Osteoblast (primary cell): ENCODE results near the gene PIK3C3. TPM values are rescaled to one million over a fixed set of nuclear protein-coding genes. Genes with fewer than 3 reads are reported as not detected.

Source experiments
- DNase-seq: peaks from one replicate; pipeline ENCODE4 v3.0.0; 2011; ENCODE audit warnings: low spot score, mixed read lengths; ENCODE audit not compliant: insufficient read length; ENCODE audit errors: missing footprints
- H2AFZ ChIP-seq: 2 replicates; pipeline ENCODE4 v1.6.0; 2011; ENCODE audit warnings: mild to moderate bottlenecking, low read length
- H3K27ac ChIP-seq: 2 replicates; pipeline ENCODE4 v1.5.1; 2011; ENCODE audit warnings: mild to moderate bottlenecking, low read depth, low read length, moderate library complexity
- H3K27me3 ChIP-seq: 2 replicates; pipeline ENCODE4 v1.6.0; 2012; ENCODE audit warnings: mild to moderate bottlenecking, control low read depth, inconsistent platforms, low read length, moderate library complexity; ENCODE audit not compliant: insufficient read depth
- H3K36me3 ChIP-seq: 2 replicates; pipeline ENCODE4 v1.5.1; 2011; ENCODE audit warnings: mild to moderate bottlenecking, low read length, control low read depth, moderate library complexity; ENCODE audit not compliant: insufficient read depth
- H3K4me1 ChIP-seq: 2 replicates; pipeline ENCODE4 v1.5.1; 2011; ENCODE audit warnings: mild to moderate bottlenecking, low read length, control low read depth, moderate library complexity; ENCODE audit not compliant: insufficient read depth
- H3K4me2 ChIP-seq: 2 replicates; pipeline ENCODE4 v1.6.0; 2011; ENCODE audit warnings: mild to moderate bottlenecking, low read length; ENCODE audit not compliant: insufficient read depth
- H3K4me3 ChIP-seq: fragments of 200-600 bp; sonication (generic); 3 replicates; pipeline ENCODE4 v1.5.1; 2012; ENCODE audit warnings: mild to moderate bottlenecking, low read length, inconsistent platforms; ENCODE audit not compliant: insufficient read depth
- H3K79me2 ChIP-seq: 2 replicates; pipeline ENCODE4 v1.6.0; 2012; ENCODE audit warnings: mild to moderate bottlenecking, low read length, control low read depth, inconsistent platforms; ENCODE audit not compliant: insufficient read depth
- H3K9me3 ChIP-seq: 2 replicates; pipeline ENCODE4 v1.5.1; 2011; ENCODE audit warnings: low read depth, low read length, control low read depth
- H4K20me1 ChIP-seq: 2 replicates; pipeline ENCODE4 v1.6.0; 2012; ENCODE audit warnings: mild to moderate bottlenecking, low read length, control low read depth; ENCODE audit not compliant: insufficient read depth
- total RNA-seq: library from RNA; depleted of rRNA; stranded (reverse); fragments of >200 nt; gene quantifications from 2 replicates; pipeline ENCODE4 v1.2.3, GENCODE V29; 2012
- TF ChIP-seq, protein P1 (sequence below): IDR thresholded peaks from 2 replicates; pipeline ENCODE4 v1.5.1; 2011; ENCODE audit warnings: mild to moderate bottlenecking, low read depth, low read length, moderate library complexity; ENCODE audit errors: extremely low read depth

The PIK3C3 gene
- total RNA-seq: 48.6 and 59.4 TPM in 2 replicates

- no peaks in the 10 kb centered on the region for H3K9me3 ChIP-seq
- peaks cover 48% of the 10 kb centered on the region for H3K79me2 ChIP-seq
- peak; percentile 89 for DNase-seq
- H3K36me3 ChIP-seq: peaks cover 19% of the 10 kb centered on the region
- TF ChIP-seq, protein P1, sequence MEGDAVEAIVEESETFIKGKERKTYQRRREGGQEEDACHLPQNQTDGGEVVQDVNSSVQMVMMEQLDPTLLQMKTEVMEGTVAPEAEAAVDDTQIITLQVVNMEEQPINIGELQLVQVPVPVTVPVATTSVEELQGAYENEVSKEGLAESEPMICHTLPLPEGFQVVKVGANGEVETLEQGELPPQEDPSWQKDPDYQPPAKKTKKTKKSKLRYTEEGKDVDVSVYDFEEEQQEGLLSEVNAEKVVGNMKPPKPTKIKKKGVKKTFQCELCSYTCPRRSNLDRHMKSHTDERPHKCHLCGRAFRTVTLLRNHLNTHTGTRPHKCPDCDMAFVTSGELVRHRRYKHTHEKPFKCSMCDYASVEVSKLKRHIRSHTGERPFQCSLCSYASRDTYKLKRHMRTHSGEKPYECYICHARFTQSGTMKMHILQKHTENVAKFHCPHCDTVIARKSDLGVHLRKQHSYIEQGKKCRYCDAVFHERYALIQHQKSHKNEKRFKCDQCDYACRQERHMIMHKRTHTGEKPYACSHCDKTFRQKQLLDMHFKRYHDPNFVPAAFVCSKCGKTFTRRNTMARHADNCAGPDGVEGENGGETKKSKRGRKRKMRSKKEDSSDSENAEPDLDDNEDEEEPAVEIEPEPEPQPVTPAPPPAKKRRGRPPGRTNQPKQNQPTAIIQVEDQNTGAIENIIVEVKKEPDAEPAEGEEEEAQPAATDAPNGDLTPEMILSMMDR: no peak
- peaks cover 6% of the 10 kb centered on the region for H4K20me1 ChIP-seq
- H3K4me3 ChIP-seq: peak within 1 kb of the TSS; percentile 99
- H2AFZ ChIP-seq: peak within 1 kb of the TSS; percentile 99
- H3K4me2 ChIP-seq: peak within 1 kb of the TSS; percentile 99
- H3K27ac ChIP-seq: peak within 1 kb of the TSS; percentile 97
- H3K4me1 ChIP-seq: peaks cover 12% of the 10 kb centered on the region
- no peaks in the 10 kb centered on the region for H3K27me3 ChIP-seq
These were observed at the start of gene PIK3C3 for GRCh38 chr18:41954827-41955613. Gene PIK3C3, plus strand, starts transcription at chr18:41955234. Its CDS starts 58 bp downstream, at chr18:41955292.

DNA sequence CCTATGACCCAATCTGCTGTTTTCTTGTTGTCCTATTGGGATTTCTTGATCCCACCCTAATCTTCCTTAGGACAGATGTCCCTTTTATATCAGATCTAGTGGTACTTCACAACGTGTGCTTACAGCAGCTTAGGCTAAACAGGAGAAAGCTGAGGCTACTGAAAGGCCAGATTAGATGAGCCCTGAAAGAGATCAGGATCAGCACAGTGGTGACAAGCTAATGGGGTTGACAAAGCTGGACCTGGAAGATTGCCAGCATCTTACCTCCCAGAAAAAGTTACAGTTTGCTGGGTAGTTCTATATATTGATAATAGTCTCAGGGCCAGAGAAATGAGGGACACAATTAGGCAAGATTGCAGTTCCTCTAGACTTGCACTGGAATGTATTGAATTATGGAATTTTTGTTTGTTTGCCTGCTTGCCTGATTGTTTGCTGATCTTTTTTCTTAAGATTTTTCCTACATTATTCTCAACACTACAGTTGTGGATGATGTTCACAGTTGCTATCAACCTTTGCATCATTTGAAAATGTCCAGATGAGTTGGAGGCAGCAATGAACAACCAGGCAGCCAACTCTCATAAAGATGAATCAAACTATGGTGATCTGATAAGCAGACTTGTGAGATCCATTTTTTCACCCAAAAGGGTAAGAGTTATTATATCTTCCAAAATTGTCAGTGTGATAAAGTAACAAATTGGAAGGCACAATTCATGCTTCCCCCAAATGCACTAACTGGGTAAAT lies 49.1 kb upstream of the PIK3C3 start:
- DNase-seq: no peak

DNA sequence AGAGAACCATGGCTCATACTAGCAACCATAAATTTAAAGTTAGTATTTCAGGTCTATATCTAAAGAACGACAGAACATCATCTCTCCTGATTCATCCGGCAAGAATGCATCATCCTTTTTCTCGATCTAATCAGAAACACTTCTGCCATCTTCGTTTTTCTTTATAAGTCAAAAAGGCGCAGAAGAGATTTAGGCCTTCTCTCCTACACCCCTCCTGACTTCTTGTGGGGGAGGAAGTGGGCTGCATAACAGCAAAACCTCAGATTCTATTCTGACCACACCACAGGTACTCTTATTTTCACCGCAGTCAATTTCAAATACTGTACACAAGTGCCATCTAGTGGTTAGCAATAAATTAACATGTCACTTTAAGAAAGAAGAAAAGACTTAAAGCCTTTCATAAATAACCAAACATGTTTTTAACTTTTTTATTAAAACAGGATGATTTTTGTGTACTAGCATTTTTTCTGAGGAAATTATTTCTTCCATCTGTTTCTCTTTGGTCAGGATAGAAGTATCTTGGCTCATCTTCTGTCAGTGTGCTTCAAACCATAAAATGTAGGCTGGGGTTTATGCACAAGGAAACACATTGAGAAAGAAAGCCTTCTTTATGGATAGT lies 48.4 kb upstream of the PIK3C3 start:
- H3K4me1 ChIP-seq: peaks cover 6% of the 10 kb centered on the region
- H3K4me2 ChIP-seq: peak overlapping the region; percentile 78
- no peaks in the 10 kb centered on the region for H3K79me2 ChIP-seq
- TF ChIP-seq, protein P1: peak; percentile 67
- peak; percentile 67 for DNase-seq
- peak overlapping the region; percentile 58 for H2AFZ ChIP-seq
- H3K9me3 ChIP-seq: no peaks in the 10 kb centered on the region
- no peaks in the 10 kb centered on the region for H4K20me1 ChIP-seq
- H3K27ac ChIP-seq: no peak overlapping the region
- H3K27me3 ChIP-seq: no peaks in the 10 kb centered on the region
- H3K4me3 ChIP-seq: peak overlapping the region; percentile 59
- no peaks in the 10 kb centered on the region for H3K36me3 ChIP-seq

More for the DNA sequence above, 49.1 kb upstream of the PIK3C3 start:
- Histone ChIP-seq H3K4me1 (peaks cover 6% of the 10 kb centered on the region), H3K4me2 (peak overlapping the region; percentile 78), H3K27me3 (no peaks in the 10 kb centered on the region), H2AFZ (peak overlapping the region; percentile 58), H3K36me3 (no peaks in the 10 kb centered on the region), H3K79me2 (no peaks in the 10 kb centered on the region), H3K9me3 (no peaks in the 10 kb centered on the region), H3K4me3 (no peak overlapping the region), H3K27ac (no peak overlapping the region), H4K20me1 (no peaks in the 10 kb centered on the region)
- TF ChIP-seq, protein P1: no peak

DNA sequence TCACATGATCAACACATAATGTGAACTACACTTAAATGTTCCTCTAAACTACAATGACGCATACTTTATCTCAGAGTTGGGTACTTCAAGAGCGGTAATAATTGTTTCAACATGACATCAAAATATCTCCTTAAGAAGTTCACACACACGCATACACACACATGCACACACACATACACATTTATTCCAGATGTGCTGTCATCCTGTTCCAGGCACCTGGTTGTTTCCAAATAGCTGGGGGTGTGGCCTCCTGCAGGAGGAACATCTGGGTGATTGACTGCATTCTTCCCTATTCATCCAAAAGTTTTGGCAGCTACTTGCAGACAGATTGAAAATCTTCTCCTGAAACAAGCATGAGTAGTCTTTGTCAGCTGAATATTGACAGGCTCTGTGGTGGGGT lies 37.9 kb upstream of the PIK3C3 start:
- H3K4me1 ChIP-seq: no peaks in the 10 kb centered on the region
- TF ChIP-seq, protein P1: no peak

More for the DNA sequence above, 37.9 kb upstream of the PIK3C3 start:
- Histone ChIP-seq H3K79me2 (no peaks in the 10 kb centered on the region), H3K4me3 (no peak overlapping the region), H2AFZ (no peak overlapping the region), H3K27ac (no peak overlapping the region), H3K9me3 (no peaks in the 10 kb centered on the region), H3K4me2 (no peak overlapping the region), H3K27me3 (no peaks in the 10 kb centered on the region), H3K36me3 (no peaks in the 10 kb centered on the region), H4K20me1 (no peaks in the 10 kb centered on the region)
- DNase-seq: no peak
